HEK293T (cell line): Measurements from ENCODE around the gene ENTPD8.

Experiments used
- ARNT ChIP-seq: fragments of 450-650 bp; IDR thresholded peaks from 2 replicates; pipeline ENCODE4 v1.6.1; 2017; ENCODE audit warnings: mild to moderate bottlenecking
- BHLHE40 ChIP-seq: fragments of 450-650 bp; IDR thresholded peaks from 2 replicates; pipeline ENCODE4 v1.6.1; 2016; ENCODE audit warnings: mild to moderate bottlenecking, moderate library complexity, borderline replicate concordance
- FOXA1 ChIP-seq: fragments of 450-650 bp; IDR thresholded peaks from 2 replicates; pipeline ENCODE4 v1.6.1; 2016; ENCODE audit warnings: mild to moderate bottlenecking

DNA sequence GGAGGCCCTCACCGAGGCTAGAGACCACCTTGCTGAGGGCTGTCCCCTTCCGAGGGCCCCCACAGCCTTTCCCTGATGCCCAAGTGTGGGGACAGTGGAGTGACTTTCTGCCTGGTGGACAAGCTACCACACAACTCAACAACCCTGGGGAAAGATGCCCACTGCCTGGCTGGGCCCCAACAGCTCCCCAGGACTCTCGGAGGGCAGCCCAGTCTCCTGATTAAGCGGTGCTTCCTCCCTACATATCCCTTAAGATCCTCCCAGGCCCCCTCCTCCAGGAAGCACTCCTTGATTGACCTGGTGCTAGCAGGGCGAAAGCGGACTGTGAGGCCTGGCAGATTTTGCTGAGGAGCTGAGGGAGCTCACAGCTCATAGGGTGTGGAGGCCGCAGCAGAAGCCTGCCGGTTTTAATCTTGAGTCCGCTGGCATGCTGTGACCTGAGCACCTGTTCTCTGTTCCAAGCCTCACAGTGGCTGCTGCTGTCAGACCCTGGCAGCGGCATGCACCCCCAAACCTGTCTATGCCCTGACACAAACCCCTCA lies 15.8 kb upstream of the ENTPD8 start:
- TF ChIP-seq FOXA1 (no peak), ARNT (no peak), BHLHE40 (no peak)
